Stimulated activated CD8-positive, alpha-beta memory T cell treated with anti-CD3 and anti-CD28 coated beads, Interleukin-2, amount 100 ng/mL, for 1 hour (primary cell): ENCODE measurements around the gene FOXJ1.

Experiments
- DNase-seq, 2 donors: peaks; one replicate each; pipeline ENCODE4 v3.0.0-alpha.2; 2020; ENCODE audit warnings: low read depth in 2 of 2

FOXJ1 gene

DNA sequence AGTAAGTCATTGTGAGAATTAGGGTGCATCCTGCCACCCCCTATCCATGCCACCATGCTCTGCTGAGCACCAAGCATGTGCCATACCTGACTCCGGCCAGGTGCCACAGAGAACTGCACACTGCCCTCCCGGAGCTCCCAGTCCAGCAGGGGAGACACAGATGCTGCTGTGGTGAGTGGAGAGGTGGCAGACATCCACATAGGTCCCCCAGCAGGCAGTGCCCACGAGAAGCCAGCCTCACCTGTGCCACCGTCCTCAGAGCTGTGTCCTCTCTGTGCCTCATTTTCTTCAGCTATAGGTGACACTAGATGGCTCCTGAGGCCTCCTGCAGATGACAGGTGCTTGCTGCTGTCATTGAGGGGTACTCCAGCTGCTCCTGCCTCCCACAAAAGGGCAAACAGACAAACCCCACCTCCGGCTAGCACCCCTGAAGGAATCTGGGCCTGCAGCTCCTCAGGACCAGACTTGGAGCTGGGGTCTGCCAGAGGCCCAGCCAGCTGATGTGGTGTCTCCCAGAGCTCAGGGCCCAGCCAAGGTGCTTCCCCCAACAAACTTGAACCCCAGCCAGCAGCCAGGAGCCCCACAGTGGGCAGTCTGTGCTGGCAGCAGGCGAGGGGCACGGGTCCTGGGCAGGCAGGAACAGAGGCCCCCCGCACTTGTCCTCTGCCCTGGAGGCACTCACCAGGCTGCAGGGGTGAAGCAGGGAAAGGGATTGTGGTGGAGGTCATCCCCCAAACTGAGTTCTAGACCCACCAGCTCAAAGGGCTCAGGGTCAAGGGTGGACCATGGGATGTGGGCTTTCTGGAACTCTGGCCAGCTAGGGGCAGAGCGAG is 17.1 kb downstream of the FOXJ1 start:
- no peak for DNase-seq

DNA sequence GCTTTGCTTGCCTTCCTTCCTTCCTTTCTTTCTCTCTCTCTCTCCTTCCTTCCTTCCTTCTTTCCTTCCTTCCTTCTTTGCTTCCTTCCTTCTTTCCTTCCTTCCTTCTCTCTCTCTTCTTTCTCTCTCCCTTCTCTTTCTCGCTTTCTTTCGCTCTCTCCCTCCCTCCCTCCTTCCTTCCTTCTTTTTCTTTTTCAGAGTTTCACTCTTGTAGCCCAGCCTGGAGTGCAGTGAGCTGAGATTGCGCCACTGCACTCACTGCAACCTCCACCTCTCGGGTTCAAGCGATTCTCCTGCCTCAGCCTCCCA is 17.9 kb downstream of the FOXJ1 start:
- no peak for DNase-seq

DNA sequence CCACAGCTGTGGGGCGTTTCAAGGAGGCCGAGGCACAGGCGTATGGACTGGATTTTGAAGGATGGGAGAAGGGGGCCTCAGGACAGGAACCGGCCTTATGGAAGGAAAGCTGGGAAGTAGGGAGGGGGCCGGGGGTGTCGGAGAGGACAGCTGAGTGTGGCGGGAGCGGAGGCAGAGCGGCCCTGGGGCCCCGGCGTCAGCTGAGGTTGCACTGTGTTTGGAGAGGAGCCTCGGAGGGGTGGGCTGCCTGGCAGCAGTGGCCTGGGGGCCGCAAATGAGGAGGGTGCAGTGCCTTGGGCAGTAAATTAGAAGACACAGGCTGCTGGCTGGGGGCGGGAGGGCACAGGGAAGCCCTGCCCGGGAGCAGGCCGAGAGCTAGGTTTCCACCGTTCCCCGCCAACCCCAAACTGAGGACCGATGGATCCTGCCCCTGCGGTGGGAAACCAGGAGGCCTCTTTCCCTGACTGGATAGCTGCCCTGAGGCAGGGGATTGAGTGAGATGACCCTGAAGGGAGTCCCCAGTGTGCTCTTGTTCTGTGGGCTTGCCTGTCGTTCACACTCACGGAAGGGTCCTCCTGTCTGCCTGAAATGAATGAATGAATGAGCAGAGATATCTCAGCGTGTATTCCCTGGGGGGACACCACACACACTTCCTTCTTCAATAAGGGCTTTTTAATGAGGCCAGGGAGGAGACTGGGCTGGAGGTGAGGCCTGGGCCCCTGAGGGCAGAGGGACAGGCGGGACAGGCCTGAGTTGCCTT is 18.4 kb downstream of the FOXJ1 start:
- no peak for DNase-seq

DNA sequence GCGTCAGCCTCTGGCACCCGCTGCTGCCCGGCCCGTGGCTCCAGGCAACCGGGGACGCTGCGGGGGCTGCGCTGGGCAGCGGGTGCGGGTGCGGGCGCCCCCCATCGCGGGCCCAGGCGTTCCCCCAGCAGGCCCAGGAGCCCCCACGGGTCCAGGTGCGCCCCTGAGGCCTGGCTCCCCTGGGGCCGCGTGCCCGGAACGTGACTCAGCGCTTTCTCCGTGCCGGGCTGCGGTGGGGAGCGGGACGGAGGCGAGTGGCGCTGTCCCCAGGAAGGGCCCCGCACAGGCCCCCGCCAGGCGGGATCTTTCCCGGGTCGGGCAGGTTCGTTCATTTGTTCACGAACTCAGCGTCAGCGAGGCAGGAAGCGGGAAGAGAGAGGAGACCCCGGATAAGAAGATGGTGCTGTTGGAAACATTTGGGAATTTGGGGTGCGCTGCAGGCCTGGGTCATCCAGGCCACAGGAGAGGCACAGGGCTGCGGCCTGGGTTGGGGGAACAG is 19.1 kb downstream of the FOXJ1 start:
- DNase-seq, result no peak

DNA sequence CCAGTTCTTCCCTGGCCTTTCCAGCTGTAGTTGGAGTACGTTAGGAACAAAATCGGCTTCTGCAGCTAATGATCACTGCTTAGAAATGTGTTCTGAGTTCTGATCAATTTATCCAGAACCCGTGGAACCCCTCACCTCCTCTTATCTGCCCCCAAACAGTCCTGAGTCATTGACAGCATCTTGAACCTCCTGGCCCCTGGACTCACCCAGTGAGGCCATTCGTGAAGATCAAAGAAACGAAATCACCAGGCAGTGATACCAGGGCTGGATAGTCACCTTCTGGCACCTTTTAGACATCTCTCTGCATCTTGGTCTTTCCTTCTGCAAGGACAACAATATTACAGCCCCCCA is 20.4 kb downstream of the FOXJ1 start:
- DNase-seq, result no peak

DNA sequence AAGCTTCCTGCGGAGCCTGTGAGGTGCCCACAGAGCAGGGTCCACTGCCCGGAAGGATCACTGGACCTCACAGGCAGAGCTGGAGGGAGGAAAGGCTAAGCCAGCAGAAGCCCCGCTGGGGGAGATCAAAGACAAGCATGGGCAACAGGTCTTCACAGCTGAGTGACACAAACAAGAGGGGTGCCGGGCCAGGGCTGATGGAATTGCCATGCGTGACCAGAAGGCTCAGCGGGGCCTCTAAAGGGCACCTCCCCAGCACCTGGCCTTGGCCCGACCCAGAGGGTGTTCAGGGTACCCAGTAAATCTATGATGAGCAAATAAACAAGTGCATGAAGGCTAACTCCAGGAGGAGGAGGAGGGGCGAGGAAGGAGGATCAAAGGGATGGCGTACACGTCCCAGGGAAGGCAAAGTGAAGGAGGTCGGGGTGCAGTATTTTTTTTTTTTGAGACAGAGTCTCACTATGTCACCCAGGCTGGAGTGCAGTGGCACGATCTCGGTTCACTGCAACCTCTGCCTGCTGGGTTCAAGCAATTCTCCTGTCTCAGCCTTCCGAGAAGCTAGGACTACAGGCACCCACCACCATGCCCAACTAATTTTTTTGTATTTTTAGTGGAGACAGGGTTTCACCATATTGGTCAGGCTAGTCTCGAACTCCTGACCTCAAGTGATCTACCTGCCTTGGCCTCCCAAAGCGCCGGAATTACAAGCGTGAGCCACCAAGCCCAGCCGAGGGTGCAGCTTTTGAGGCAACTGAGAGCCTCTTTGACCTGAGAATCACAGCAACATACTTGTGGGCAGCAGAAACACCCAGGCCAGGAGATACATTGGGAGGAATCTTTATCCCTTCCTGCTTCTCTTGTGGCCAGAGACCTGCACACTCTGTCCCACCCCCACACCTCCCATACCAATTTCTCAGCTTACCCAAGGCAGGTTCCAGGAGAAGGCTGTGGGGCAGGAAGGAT is 21.4 kb downstream of the FOXJ1 start:
- no peak for DNase-seq

DNA sequence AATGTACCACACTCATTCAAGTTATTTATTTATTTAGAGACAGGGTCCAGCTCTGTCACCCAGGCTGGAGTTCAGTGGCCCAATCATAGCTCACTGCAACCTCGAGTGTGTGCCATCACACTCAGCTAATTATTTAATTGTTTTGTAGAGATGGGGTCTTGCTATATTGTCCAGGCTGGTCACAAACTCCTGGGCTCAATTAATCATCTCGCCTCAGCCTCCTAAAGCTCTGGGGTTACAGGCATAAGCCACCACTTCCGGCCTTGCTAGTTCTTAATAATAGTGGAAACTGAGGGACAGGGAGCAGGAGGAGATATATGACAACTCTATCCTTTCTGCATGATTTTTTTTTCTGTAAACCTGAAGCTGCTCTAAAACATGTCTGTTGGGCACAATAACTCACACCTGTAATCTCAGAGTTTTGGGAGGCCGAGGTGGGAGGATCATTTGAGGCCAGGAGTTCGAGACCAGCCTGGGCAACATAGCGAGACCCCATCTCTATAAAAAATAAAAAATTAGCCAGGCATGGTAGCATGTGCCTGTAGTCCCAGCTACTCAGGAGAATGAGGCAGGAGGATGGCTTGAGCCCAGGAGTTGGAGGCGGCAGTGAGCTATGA is 25.8 kb downstream of the FOXJ1 start:
- DNase-seq, result no peak

DNA sequence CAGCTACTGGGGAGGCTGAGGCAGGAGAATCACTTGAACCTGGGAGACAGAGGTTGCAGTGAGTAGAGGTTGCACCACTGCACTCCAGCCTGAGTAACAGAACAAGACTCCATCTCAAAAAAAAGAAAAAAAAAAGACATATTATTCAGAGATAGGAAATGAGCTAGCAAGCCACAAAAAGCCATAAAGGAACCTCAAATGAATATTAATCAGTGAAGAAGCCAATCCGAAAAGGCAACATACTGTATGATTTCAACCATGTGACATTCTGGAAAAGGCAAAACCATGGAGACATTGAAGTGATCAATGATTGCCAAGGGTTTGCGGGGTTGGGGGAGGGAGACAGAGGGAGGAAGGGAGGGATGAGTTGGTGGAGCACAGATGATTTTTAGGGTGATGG is 29.1 kb downstream of the FOXJ1 start:
- DNase-seq, result no peak

DNA sequence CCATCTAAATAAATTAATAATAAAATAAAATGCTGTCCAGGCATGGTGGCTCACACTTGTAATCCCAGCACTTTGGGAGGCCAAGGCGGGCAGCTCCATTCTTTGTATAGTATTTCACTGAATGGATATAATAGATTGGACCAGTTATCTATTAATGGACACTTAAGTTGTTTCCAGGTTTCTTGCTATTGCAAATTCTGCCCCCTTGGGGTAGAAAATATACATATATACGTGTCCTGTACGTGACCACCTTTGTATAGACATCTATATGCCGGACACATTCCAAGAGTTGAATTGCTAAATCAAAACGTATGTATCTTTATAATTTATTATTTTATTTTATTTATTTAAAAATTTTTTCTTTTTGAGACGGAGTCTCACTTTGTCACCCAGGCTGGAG is 33.5 kb downstream of the FOXJ1 start:
- DNase-seq, result no peak

DNA sequence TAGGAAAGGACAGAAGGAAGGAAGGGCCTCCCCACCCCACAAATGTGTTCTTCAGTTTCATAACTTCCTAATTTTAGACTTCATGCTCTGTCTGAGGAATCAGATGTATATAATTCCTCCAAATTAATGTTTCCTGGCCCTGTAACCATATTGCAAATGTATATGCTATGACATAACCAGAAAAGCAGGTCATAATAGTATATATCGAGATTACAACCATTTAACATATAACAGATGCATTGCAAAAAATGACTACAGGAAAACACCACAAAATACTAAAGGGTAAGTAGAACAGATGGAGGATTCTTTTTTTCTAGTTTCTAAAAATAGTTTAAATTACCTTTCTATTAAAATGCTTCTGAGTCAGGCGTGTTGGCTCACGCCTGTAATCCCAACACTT is 34.3 kb downstream of the FOXJ1 start:
- DNase-seq, result no peak

DNA sequence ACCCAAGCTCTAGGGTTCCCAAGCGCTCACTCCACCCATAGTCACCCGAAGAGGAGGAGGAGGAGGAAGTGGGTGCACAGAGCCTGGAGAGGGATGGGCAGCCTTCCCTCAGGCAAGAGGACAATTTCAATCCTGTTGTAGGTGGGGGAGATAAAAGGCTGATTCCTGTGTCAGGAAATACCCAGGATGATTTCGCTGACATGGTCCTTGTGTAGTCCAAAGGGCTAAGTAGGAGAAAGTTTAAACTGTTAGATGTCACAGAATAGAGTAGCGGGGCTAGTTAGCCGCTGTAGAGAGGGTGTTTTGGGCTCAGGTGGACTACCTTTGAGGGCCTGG is 36.2 kb downstream of the FOXJ1 start:
- no peak for DNase-seq

DNA sequence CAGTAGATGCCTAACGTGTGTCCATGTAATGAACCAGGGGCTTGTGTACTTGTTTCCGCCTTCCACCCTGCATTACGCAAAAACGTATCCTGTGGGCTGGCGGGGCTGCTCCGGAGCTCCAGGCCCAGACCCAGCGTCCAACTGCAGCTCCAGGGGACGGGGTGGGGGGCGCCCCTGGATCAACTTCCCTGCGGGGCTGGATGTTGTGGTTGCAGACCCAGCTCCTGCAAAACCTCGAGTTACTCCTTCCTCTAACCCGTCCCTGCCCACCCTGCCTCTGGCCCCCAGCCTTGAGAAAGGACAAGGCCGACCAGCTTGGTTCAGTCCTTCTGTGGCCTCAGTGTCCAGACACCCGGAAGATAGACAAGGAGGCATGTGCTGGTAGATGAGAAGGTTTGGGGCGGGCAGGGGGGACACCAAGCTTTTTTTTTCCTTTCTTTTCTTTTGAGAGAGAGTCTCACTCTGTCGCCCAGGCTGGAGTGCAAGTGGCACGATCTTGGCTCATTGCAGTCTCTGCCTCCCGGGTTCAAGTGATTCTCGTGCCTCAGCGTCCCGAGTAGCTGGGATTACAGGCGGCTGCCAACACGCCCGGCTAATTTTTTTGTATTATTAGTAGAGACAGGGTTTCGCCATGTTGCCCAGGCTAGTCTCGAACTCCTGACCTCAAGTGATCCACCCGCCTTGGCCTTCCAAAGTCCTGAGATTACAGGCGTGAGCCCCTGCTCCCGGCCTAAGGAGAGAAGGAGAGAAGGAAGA is 36.7 kb downstream of the FOXJ1 start:
- no peak for DNase-seq

DNA sequence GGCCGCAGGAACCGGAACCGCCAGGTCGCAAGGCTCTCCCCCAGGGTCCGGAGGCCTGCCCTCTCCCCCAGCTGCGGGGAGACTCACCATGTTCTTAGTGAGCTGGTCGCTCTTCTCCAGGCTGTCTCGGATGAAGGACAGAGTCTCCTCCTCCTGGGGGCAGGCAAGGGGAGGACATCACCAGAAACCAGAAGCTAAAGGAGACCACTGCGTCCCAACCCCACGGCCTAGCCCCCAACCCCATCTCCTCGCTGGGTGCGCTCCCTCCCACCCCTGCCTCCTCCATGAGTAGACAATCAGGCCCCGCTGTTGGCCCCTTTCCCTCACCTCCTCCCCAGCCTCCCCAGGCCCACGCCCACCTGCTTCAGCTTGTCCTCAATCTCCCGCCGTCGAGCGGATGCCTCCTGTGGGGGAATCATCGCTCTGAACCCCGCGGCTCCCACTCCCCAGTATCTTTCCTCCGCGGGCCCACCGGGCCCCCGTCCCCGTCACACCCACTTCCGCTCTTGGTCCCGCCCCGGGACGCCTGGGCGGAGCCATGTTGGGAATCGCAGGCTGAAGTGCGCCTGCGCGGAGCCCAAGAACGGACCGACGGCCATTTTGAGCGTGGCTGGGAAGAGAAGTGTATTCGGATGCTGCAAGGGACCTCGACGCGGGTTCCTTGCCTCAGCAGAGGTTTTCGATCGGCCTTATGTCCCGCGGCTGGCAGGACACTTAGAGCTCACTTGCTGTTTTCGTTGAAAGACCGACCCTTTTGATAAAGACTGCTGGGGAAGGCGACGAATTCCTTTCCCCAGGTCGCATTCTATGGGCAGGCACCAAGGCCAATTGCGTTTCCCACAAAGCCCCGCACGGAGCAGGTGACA is 37.5 kb downstream of the FOXJ1 start, which contains the start of gene EXOC7:
Gene EXOC7, minus strand, starts transcription at position 514 of the 866 bp plus-strand sequence. Its CDS starts 95 bp downstream, at position 419.
- peak; percentile 84 to 87 for DNase-seq

DNA sequence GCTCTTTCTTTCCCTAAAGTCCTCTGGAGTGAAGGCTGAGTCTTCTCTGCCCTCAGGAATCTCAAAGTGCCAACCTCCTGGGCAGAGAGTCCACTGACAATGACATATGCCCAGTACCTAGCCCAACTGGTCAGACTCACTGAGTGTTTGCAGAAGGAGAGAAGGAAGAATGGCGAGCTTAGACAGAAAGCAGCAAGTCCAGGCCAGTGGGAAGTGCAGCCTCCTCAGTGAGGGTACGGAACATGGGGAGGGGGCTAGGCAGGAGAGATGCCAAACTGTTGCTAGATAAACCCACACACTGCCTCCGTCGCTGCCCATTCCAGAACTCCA is 38.1 kb downstream of the FOXJ1 start:
- no peak for DNase-seq

DNA sequence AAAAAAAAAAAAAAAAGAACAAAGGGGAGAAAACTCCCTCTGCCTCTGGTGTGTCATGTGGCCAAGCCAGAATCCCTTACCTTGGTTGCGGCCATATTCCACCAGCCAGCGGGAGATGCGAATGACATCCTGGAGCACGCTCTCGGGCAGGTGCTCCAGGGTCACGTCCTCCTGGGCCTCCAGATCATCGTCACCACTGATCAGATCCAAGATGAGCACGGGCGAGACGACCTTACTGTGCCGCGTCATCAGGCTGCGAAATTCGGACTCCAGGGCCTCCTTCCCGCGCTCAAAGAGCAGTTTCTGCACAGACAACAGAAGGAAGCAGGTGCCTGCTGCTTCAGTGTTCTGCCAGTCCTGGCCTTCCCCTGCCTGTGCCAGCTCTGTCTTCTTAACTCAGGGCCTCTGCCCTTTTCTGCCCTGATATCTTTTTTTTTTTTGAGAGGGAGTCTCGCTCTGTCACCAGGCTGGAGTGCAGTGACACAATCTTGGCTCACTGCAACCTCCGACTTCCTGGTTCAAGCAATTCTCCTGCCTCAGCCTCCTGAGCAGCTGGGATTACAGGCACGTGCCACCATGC is 43.2 kb downstream of the FOXJ1 start:
- no peak for DNase-seq

DNA sequence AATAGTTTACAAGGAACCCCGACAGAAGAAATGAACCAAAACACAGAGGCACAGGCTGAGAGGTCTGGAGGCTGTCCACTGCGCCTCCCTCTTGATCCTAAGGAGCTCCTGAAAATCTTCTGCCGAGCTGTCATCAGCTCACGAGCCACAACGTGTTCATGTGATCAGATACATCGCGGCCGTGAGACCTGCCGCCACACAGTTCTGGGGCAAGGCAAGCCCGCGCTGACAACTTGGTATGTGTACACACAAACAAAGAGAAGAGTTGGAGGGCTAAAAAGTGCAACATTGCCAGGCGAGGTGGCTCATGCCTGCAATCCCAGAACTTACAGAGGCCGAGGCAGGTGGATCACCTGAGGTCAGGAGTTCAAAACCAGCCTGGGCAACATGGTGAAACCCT is 45.1 kb downstream of the FOXJ1 start:
- DNase-seq, result no peak

DNA sequence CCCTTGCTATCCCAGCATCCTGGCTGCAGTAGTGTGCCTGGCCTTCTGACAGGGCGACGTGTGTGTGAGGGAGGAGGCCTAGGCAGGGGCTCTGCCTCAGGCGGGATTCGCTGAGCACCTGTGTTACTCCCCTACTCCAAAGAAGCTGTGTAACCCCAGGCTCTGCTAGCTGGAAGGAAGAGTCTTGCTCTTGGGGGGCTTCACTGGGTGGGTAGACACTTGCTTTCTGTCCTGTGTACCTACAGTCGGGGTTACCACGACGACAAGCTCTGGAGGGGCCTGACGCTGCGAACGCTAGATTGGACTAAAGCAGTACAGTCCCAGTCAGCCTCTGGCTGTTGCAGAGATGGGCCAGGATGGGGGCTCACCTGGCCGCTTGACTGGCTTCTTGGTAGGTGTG is 47.0 kb downstream of the FOXJ1 start:
- no peak for DNase-seq

DNA sequence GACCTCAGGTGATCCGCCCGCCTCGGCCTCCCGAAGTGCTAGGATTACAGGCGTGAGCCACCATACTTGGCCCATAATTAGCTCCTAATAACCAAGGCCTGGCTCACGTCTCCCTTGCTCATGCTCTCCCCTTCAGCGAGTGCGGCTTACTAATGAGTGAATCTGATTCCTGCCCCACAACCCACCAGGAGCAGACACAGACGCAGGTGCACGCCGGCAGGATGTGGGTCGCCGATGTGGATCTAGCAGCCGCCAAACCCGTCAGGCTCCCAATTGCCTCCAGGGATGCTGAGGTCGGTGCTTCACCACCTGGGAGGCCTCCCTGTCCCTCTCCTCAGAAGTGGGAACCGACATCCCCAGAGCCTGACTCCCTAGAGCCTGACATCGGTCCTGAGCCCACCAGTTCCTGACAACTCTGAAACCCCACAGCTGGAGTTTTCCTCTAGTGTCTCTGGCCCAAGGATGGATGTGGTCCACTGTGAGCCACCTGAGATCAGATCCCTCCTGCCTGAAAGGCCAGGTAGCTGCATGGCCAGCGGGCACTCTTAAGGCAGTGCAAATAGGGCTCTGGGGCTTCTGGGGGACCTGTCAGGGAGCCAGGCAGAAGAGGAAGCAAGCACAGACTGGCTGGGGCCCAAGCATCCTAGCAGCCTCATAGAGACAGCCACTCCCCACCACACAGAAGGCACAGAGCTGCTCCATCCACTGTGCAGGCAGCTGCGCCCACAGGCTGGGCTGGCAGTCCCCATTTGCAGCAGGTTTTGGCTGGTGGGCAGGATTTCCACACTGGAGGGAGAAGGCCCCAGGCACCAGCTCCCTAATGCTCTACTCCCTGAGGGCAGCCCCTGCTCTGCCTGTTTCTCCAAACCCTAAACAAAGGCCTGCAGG is 48.3 kb downstream of the FOXJ1 start:
- no peak for DNase-seq
